Measurements from ENCODE around the gene SAMD5. TPM values are rescaled to one million over a fixed set of nuclear protein-coding genes. Genes with fewer than 3 reads are reported as not detected.

SAMD5 gene
- total RNA-seq, 1 experiment from 2014 or later, result 0.04 TPM

GRCh38 chr6:147554281-147554680 is 45.8 kb downstream of the SAMD5 start:
- no peaks in the 10 kb centered on the region for H3K79me1 ChIP-seq (ENCODE audit: insufficient read depth, low read depth, low read length, poor library complexity, severe bottlenecking)
- H3K4me3 Mint-ChIP-seq, result no peak overlapping the region
- no peak overlapping the region for H2BK20ac ChIP-seq (ENCODE audit: low read depth, low read length, poor library complexity, severe bottlenecking)
- no peak overlapping the region for H3K23ac ChIP-seq (ENCODE audit: insufficient read length, low read depth, low read length)
- H2BK120ac ChIP-seq (ENCODE audit: low read depth, low read length, poor library complexity, severe bottlenecking), result no peak overlapping the region
- H3K14ac ChIP-seq (ENCODE audit: insufficient read depth, low read length), result no peak overlapping the region
- H4K5ac ChIP-seq (ENCODE audit: insufficient read length, low read depth, low read length), result no peak overlapping the region
- H3K79me2 ChIP-seq (ENCODE audit: insufficient read depth, low read length), result no peaks in the 10 kb centered on the region
- H3K27me3 Mint-ChIP-seq (ENCODE audit: low read depth), result no peaks in the 10 kb centered on the region
- H3K4me2 ChIP-seq (ENCODE audit: insufficient read depth, insufficient read length, low read length), result no peak overlapping the region
- no CpG with 5 or more reads among the region's 4 CpGs for WGBS (ENCODE audit: extremely low coverage, insufficient read length, low lambda C conversion rate)
- H3K9me3 ChIP-seq (ENCODE audit: control insufficient read depth, low read depth, low read length), result no peaks in the 10 kb centered on the region
- no peak for DNase-seq
- no peak overlapping the region for H3K27ac ChIP-seq (ENCODE audit: insufficient read length, low read depth, low read length)
- no peak overlapping the region for H3K18ac ChIP-seq (ENCODE audit: insufficient read length, low read depth, low read length)
- no peak overlapping the region for H4K8ac ChIP-seq (replicated peaks; ENCODE audit: insufficient read length, low read depth, low read length)
- H3K4me1 Mint-ChIP-seq, result peaks cover 7% of the 10 kb centered on the region in 2 experiments; a peak in 2 of 4 replicates
- H3K27me3 ChIP-seq (ENCODE audit: insufficient read depth, low read length), result no peaks in the 10 kb centered on the region
- H2AK5ac ChIP-seq (ENCODE audit: insufficient read length, low read length), result no peak overlapping the region
- no peak overlapping the region for H3T11ph ChIP-seq (ENCODE audit: low read length)
- no peak overlapping the region for H3K27ac Mint-ChIP-seq
- H3K23me2 ChIP-seq (ENCODE audit: insufficient read length, low read depth, low read length, poor library complexity, severe bottlenecking), result no peaks in the 10 kb centered on the region
- no peak overlapping the region for H2BK12ac ChIP-seq (ENCODE audit: insufficient read length, low read depth, low read length)
- TF ChIP-seq CTCF (conservative IDR thresholded peaks at IDR 0.05), result no peak
- no peak overlapping the region for H2AFZ ChIP-seq (ENCODE audit: low read length)
- H3K4me1 ChIP-seq (ENCODE audit: insufficient read depth, low read length), result no peaks in the 10 kb centered on the region
- peaks cover 0 to 5% (median 0%) of the 10 kb centered on the region in 3 experiments; a peak in 2 of 7 replicates for H3K36me3 Mint-ChIP-seq (ENCODE audit: insufficient read depth in 1 of 3, low read depth in 3 of 3)
- no peak overlapping the region for H3K4ac ChIP-seq (ENCODE audit: low read depth, low read length)
- no peak overlapping the region for H2BK5ac ChIP-seq (ENCODE audit: insufficient read length, low read length)
- no peaks in the 10 kb centered on the region for H4K20me1 ChIP-seq (ENCODE audit: control insufficient read depth, insufficient read depth, insufficient read length)
- H3K9me3 Mint-ChIP-seq, result peaks cover 3 to 5% of the 10 kb centered on the region in 2 experiments
- no peak overlapping the region for H3K56ac ChIP-seq (ENCODE audit: insufficient read length, low read depth, low read length)
- no peak overlapping the region for H3K9ac ChIP-seq (ENCODE audit: extremely low read depth, insufficient read length, low read length)
- H4K91ac ChIP-seq (ENCODE audit: insufficient read length, low read depth, low read length), result no peak overlapping the region
- H2BK15ac ChIP-seq (ENCODE audit: low read depth, low read length), result no peak overlapping the region
